Measurements from ENCODE around the gene FAM236B. TPM values are rescaled to one million over a fixed set of nuclear protein-coding genes. Genes with fewer than 3 reads are reported as not detected.
"Not testable (repeated sequence)": the region's sequence is repeated elsewhere in the genome, so short reads cannot be mapped to it uniquely, and the experiment has no call there.

FAM236B gene
- total RNA-seq (2014; rRNA removed; shearing (Covaris generic)) (not detected in 2 replicates), total RNA-seq (2022) (not detected in 2 replicates), Bru-seq, nascent RNA (not detected), BruChase-seq, experiment 1, labeled RNA remaining after a 6-hour chase (not detected), BruChase-seq, experiment 2, labeled RNA remaining after a 2-hour chase (not detected)
- long read RNA-seq, result 0 reads

GRCh38 chrX:72782560-72782959 is at the start of gene FAM236B:
Gene FAM236B (minus strand): TSS chrX:72782660. CDS start chrX:72782560, 100 bp downstream.
- H3K36me3 ChIP-seq (ENCODE audit: insufficient read depth, low read length); intact Hi-C loops (cut with micrococcal nuclease; ENCODE audit: unreplicated experiment): not testable (repeated sequence)

GRCh38 chrX:72830701-72831100 is 48.2 kb upstream of the FAM236B start:
- H3K4me2 ChIP-seq (ENCODE audit: low read length); H2AFZ ChIP-seq (ENCODE audit: low read length); H3K79me2 ChIP-seq (ENCODE audit: insufficient read depth, low read depth, low read length); H3K9me3 ChIP-seq (ENCODE audit: low read length); CTCF ChIA-PET (ENCODE audit: unreplicated experiment); DNase-seq (ENCODE audit: low spot score); intact Hi-C loops (cut with micrococcal nuclease; ENCODE audit: unreplicated experiment); BruUV-seq (replicated peaks); POLR2A ChIA-PET; H3K9me2 ChIP-seq (ENCODE audit: insufficient read depth, low read length); H3K36me3 ChIP-seq (ENCODE audit: insufficient read depth, low read length); H3K27ac ChIP-seq (ENCODE audit: low read depth, low read length, poor library complexity, severe bottlenecking); H3K4me1 ChIP-seq (ENCODE audit: insufficient read depth, low read length, poor library complexity, severe bottlenecking); H3K4me3 ChIP-seq (ENCODE audit: low read depth, low read length, poor library complexity, severe bottlenecking); H4K20me1 ChIP-seq (ENCODE audit: insufficient read depth, low read length): not testable (repeated sequence)

More at GRCh38 chrX:72782560-72782959, at the start of gene FAM236B:
- DNase-seq (ENCODE audit: low spot score); H2AFZ ChIP-seq (ENCODE audit: low read length); H3K9me2 ChIP-seq (ENCODE audit: insufficient read depth, low read length); BruUV-seq (replicated peaks); CTCF ChIA-PET (ENCODE audit: unreplicated experiment); H3K4me3 ChIP-seq (ENCODE audit: low read depth, low read length, poor library complexity, severe bottlenecking); H3K4me2 ChIP-seq (ENCODE audit: low read length); H3K4me1 ChIP-seq (ENCODE audit: insufficient read depth, low read length, poor library complexity, severe bottlenecking); H3K27ac ChIP-seq (ENCODE audit: low read depth, low read length, poor library complexity, severe bottlenecking); H4K20me1 ChIP-seq (ENCODE audit: insufficient read depth, low read length); POLR2A ChIA-PET; H3K79me2 ChIP-seq (ENCODE audit: insufficient read depth, low read depth, low read length); H3K9me3 ChIP-seq (ENCODE audit: low read length): not testable (repeated sequence)

DNA sequence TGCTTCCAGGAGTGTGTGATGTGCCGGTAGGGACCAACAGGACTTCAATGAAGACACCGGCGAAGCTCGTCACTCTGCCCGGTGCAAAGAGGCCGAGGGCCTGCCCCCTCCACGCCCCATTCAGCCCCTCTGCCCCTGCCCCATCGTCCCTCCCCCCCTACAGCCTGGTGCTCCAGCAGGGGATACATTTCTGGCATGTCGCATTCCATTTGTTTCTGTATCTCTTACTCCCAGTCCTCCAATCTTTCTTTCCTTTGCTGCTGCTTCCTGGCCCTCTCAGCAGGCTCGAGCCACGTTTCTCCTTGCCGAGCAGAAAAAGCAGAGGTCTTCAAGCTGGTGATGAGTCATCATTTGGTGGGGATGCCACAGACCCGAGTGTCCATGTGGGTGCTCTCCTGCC is 25.6 kb upstream of the FAM236B start, which contains the start of gene FAM236D:
Gene FAM236D, minus strand, starts transcription at position 101 of the 400 bp plus-strand sequence. Its CDS starts 100 bp downstream, at position 1.
- CTCF ChIA-PET (ENCODE audit: unreplicated experiment); intact Hi-C loops (cut with micrococcal nuclease; ENCODE audit: unreplicated experiment): not testable (repeated sequence)

DNA sequence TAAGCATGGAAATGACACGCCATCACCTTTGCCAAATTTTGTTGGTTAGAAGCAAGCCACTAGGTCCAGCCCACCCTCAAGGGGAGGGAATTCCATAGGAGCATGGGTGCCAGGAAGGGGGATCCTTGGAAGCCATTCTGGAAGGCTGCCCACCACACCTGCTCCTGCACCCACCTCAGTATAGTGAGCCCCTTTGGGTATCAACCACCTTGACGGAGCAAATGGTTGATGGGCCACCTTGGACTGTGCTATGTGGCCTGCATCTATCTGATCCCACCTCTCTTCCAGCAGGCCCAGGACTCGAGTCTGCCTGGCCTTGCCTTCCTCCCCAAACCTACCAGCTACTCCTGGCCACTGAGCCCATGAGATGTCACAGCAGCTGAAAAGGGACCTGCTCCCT is 7.9 kb upstream of the FAM236B start:
- H2AFZ ChIP-seq (ENCODE audit: low read length); H3K9me2 ChIP-seq (ENCODE audit: insufficient read depth, low read length); H3K4me3 ChIP-seq (ENCODE audit: low read depth, low read length, poor library complexity, severe bottlenecking); H3K4me1 ChIP-seq (ENCODE audit: insufficient read depth, low read length, poor library complexity, severe bottlenecking); CTCF ChIA-PET (ENCODE audit: unreplicated experiment); H3K27ac ChIP-seq (ENCODE audit: low read depth, low read length, poor library complexity, severe bottlenecking); H4K20me1 ChIP-seq (ENCODE audit: insufficient read depth, low read length); H3K9me3 ChIP-seq (ENCODE audit: low read length); intact Hi-C loops (cut with micrococcal nuclease; ENCODE audit: unreplicated experiment); H3K79me2 ChIP-seq (ENCODE audit: insufficient read depth, low read depth, low read length); H3K36me3 ChIP-seq (ENCODE audit: insufficient read depth, low read length); POLR2A ChIA-PET; H3K4me2 ChIP-seq (ENCODE audit: low read length); DNase-seq (ENCODE audit: low spot score); BruUV-seq (replicated peaks): not testable (repeated sequence)

More for the DNA sequence above, 25.6 kb upstream of the FAM236B start, which contains the start of gene FAM236D:
- H3K4me2 ChIP-seq (ENCODE audit: low read length); H3K36me3 ChIP-seq (ENCODE audit: insufficient read depth, low read length); H3K4me1 ChIP-seq (ENCODE audit: insufficient read depth, low read length, poor library complexity, severe bottlenecking); H3K4me3 ChIP-seq (ENCODE audit: low read depth, low read length, poor library complexity, severe bottlenecking); DNase-seq (ENCODE audit: low spot score); H2AFZ ChIP-seq (ENCODE audit: low read length); H3K79me2 ChIP-seq (ENCODE audit: insufficient read depth, low read depth, low read length); H3K9me2 ChIP-seq (ENCODE audit: insufficient read depth, low read length); H3K9me3 ChIP-seq (ENCODE audit: low read length); H4K20me1 ChIP-seq (ENCODE audit: insufficient read depth, low read length); BruUV-seq (replicated peaks); POLR2A ChIA-PET; H3K27ac ChIP-seq (ENCODE audit: low read depth, low read length, poor library complexity, severe bottlenecking): not testable (repeated sequence)

DNA sequence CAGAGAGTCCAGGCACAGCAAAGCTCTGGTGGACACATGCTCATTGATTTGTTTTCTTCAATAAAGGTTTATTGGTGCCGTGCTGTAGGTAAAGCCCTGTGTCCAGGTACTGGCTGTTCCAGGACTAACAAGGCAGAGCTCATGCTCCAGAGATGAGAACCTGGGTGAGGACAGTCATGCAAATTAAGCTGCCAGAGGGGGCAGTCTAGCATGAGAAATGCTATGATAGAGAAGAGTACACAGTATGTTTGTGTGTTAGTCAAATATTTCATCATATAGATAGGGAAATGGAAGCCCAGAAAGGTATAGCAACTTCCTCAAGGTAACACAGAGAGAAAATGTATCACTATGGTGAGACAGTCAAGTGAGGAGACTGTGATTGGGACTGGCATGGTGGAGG is 5.7 kb upstream of the FAM236B start:
- not testable (repeated sequence) for H3K9me3 ChIP-seq (ENCODE audit: low read length); H2AFZ ChIP-seq (ENCODE audit: low read length)

DNA sequence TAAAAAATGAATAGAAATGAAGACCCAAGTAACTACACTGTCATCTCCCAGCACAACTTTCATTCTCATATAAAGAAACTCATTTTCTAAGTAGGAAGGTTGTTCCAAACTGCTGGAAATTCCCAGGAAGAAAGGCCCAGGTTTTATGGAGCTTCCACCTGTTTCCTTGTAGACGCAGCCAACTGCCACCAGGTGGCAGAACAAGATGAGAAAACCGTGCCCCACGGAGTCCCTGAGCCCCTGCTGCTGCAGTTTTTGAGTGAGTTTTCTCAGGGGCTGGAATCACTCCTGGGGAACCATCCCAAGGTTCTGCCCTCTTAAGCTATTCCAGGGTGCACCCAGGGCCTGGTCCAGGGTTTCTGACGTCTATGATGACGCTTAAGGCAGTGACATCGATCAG is 1.5 kb upstream of the FAM236B start:
- POLR2A ChIA-PET; H3K9me3 ChIP-seq (ENCODE audit: low read length); H3K4me1 ChIP-seq (ENCODE audit: insufficient read depth, low read length, poor library complexity, severe bottlenecking); H4K20me1 ChIP-seq (ENCODE audit: insufficient read depth, low read length); H3K79me2 ChIP-seq (ENCODE audit: insufficient read depth, low read depth, low read length); H3K4me3 ChIP-seq (ENCODE audit: low read depth, low read length, poor library complexity, severe bottlenecking); H3K9me2 ChIP-seq (ENCODE audit: insufficient read depth, low read length); CTCF ChIA-PET (ENCODE audit: unreplicated experiment); BruUV-seq (replicated peaks); H3K27ac ChIP-seq (ENCODE audit: low read depth, low read length, poor library complexity, severe bottlenecking); H3K36me3 ChIP-seq (ENCODE audit: insufficient read depth, low read length); H3K4me2 ChIP-seq (ENCODE audit: low read length); DNase-seq (ENCODE audit: low spot score); intact Hi-C loops (cut with micrococcal nuclease; ENCODE audit: unreplicated experiment); H2AFZ ChIP-seq (ENCODE audit: low read length): not testable (repeated sequence)

More for the DNA sequence above, 5.7 kb upstream of the FAM236B start:
- H4K20me1 ChIP-seq (ENCODE audit: insufficient read depth, low read length); CTCF ChIA-PET (ENCODE audit: unreplicated experiment); H3K4me2 ChIP-seq (ENCODE audit: low read length); BruUV-seq (replicated peaks); DNase-seq (ENCODE audit: low spot score); H3K27ac ChIP-seq (ENCODE audit: low read depth, low read length, poor library complexity, severe bottlenecking); H3K9me2 ChIP-seq (ENCODE audit: insufficient read depth, low read length); H3K4me1 ChIP-seq (ENCODE audit: insufficient read depth, low read length, poor library complexity, severe bottlenecking); intact Hi-C loops (cut with micrococcal nuclease; ENCODE audit: unreplicated experiment); H3K79me2 ChIP-seq (ENCODE audit: insufficient read depth, low read depth, low read length); H3K36me3 ChIP-seq (ENCODE audit: insufficient read depth, low read length); H3K4me3 ChIP-seq (ENCODE audit: low read depth, low read length, poor library complexity, severe bottlenecking); POLR2A ChIA-PET: not testable (repeated sequence)
